ENCODE data around the gene SNU13. TPM values are rescaled to one million over a fixed set of nuclear protein-coding genes. Genes with fewer than 3 reads are reported as not detected.
A peak's percentile ranks its signal among the peaks of the same experiment; 100 is the strongest.

Gene SNU13
- total and polyA plus RNA-seq, 8 donors: 102 to 136 (median 114) TPM

DNA sequence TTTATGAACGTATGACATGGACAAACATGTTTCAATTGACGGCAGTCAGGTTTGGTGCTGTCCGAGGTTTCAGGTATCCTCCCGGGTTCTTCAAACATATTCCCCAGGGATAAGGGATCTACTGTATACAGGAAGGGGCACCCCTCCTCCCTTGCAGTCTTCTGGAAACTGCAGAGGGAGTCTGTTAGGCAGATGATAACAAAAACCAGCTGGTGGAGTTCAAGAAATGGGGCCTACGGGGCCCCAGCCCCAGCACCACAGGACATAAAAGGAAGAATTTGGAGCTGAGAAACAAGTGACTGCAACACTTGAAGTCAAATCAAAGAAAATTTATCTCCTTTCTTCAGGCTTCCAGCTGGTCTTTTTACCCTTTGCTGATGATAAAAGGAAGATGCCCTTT lies 32.1 kb downstream of the SNU13 start:
- H3K27me3 ChIP-seq: no peaks in the 10 kb centered on the region
- peak in 1 of 4 donors; percentile 20 for DNase-seq
- H3K27ac ChIP-seq: no peak overlapping the region
- H3K4me1 ChIP-seq: no peaks in the 10 kb centered on the region
- H3K9me3 ChIP-seq: no peaks in the 10 kb centered on the region
- intact Hi-C loops (cut with DNase I): no loop called here
- TF ChIP-seq, protein P1, sequence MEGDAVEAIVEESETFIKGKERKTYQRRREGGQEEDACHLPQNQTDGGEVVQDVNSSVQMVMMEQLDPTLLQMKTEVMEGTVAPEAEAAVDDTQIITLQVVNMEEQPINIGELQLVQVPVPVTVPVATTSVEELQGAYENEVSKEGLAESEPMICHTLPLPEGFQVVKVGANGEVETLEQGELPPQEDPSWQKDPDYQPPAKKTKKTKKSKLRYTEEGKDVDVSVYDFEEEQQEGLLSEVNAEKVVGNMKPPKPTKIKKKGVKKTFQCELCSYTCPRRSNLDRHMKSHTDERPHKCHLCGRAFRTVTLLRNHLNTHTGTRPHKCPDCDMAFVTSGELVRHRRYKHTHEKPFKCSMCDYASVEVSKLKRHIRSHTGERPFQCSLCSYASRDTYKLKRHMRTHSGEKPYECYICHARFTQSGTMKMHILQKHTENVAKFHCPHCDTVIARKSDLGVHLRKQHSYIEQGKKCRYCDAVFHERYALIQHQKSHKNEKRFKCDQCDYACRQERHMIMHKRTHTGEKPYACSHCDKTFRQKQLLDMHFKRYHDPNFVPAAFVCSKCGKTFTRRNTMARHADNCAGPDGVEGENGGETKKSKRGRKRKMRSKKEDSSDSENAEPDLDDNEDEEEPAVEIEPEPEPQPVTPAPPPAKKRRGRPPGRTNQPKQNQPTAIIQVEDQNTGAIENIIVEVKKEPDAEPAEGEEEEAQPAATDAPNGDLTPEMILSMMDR (IDR thresholded peaks at IDR 0.05): no peak
- no peak overlapping the region for H3K4me3 ChIP-seq
- no peak for ATAC-seq
- H3K36me3 ChIP-seq: peaks cover 0 to 100% of the 10 kb centered on the region in 2 donors

GRCh38 chr22:41654322-41654721 lies 34.3 kb downstream of the SNU13 start:
- Histone ChIP-seq H3K27me3 (no peaks in the 10 kb centered on the region), H3K27ac (no peak overlapping the region), H3K4me1 (no peaks in the 10 kb centered on the region), H3K9me3 (no peaks in the 10 kb centered on the region), H3K36me3 (peaks cover 0 to 100% of the 10 kb centered on the region in 2 donors), H3K4me3 (no peak overlapping the region)
- intact Hi-C loops (cut with DNase I): no loop called here
- DNase-seq (no peak), ATAC-seq (no peak)
- TF ChIP-seq, protein P1 (IDR thresholded peaks at IDR 0.05): no peak

- H3K36me3 ChIP-seq: peaks cover 0 to 99% of the 10 kb centered on the region in 2 donors
- DNase-seq (no peak), ATAC-seq (no peak)
- no peak overlapping the region for H3K4me3 ChIP-seq
- no peak overlapping the region for H3K27ac ChIP-seq
- no peaks in the 10 kb centered on the region for H3K4me1 ChIP-seq
- no peaks in the 10 kb centered on the region for H3K27me3 ChIP-seq
- no peaks in the 10 kb centered on the region for H3K9me3 ChIP-seq
- TF ChIP-seq, protein P1 (IDR thresholded peaks at IDR 0.05): no peak
- intact Hi-C loops (cut with DNase I): no loop called here
Observed at GRCh38 chr22:41650821-41651220, 37.8 kb downstream of the SNU13 start.

- peaks cover 0 to 99% of the 10 kb centered on the region in 2 donors for H3K36me3 ChIP-seq
- H3K4me1 ChIP-seq: no peaks in the 10 kb centered on the region
- DNase-seq (no peak), ATAC-seq (no peak)
- TF ChIP-seq, protein P1 (IDR thresholded peaks at IDR 0.05): no peak
- no peaks in the 10 kb centered on the region for H3K9me3 ChIP-seq
- H3K27ac ChIP-seq: no peak overlapping the region
- H3K4me3 ChIP-seq: no peak overlapping the region
- intact Hi-C loops (cut with DNase I): no loop called here
- no peaks in the 10 kb centered on the region for H3K27me3 ChIP-seq
Observed at GRCh38 chr22:41650229-41650628, 38.4 kb downstream of the SNU13 start.

DNA sequence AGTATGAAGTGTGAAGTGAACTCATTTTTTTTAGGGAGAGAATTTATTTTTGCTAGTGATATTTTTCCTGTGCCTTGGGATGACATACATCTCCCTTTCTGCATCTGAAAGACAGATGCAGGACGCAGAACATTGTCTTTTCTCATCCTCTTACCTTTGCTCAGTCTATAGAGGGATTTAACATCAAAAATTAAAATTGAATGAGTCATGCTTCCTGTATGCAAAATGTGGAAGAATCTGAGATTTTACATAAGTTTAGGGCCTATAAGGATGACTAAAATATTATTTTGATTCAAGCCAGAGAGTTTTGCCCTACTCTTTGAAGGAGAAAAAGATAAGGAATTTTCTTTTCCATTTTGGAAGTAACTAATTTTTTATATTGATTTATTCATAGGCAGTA lies 40.2 kb downstream of the SNU13 start:
- H3K36me3 ChIP-seq: peaks cover 0 to 99% of the 10 kb centered on the region in 2 donors
- no peaks in the 10 kb centered on the region for H3K4me1 ChIP-seq
- ATAC-seq (no peak), DNase-seq (no peak)
- H3K27ac ChIP-seq: no peak overlapping the region
- no peaks in the 10 kb centered on the region for H3K27me3 ChIP-seq
- no peak overlapping the region for H3K4me3 ChIP-seq
- H3K9me3 ChIP-seq: no peaks in the 10 kb centered on the region
- intact Hi-C loops (cut with DNase I): no loop called here
- TF ChIP-seq, protein P1 (IDR thresholded peaks at IDR 0.05): no peak
